Muscle of back (tissue), 10 donors: Measurements from ENCODE around the gene STEAP4. TPM values are rescaled to one million over a fixed set of nuclear protein-coding genes. Genes with fewer than 3 reads are reported as not detected.

Experiments
- polyA plus RNA-seq, 10 donors: library from polyadenylated mRNA; unstranded; fragments of 120-200 nt; gene quantifications; one replicate each; pipeline ENCODE4 v1.2.1, GENCODE V29; 2013; ENCODE audit not compliant: insufficient read length in 10 of 10

Gene STEAP4
- polyA plus RNA-seq, 10 donors: 2.3 to 6.5 (median 5.4) TPM

Other genes with a start within 250 kb of the STEAP4 start
- 100 to 1,000 TPM in 1 of 10 donors, 10 to 100 TPM in 9; 79.6 to 107 (median 88.4) TPM for gene SRI, start 86.9 kb downstream of the STEAP4 start, polyA plus RNA-seq